GM18502 (cell line): ENCODE results near the gene POLD2.

Source experiments
- ATAC-seq: cut with Tn5 transposase; IDR thresholded peaks from one replicate; pipeline ENCODE4 v1.9.1; 2021; ENCODE audit warnings: mild to moderate bottlenecking; ENCODE audit not compliant: unreplicated experiment, poor library complexity

The POLD2 gene

GRCh38 chr7:44068054-44068453, 55.3 kb downstream of the POLD2 start:
- no peak for ATAC-seq

GRCh38 chr7:44067064-44067951, 56.0 kb downstream of the POLD2 start:
- ATAC-seq = no peak

GRCh38 chr7:44066494-44067063, 56.8 kb downstream of the POLD2 start:
- ATAC-seq = no peak

GRCh38 chr7:44066111-44066460, 57.3 kb downstream of the POLD2 start:
- no peak for ATAC-seq

- ATAC-seq = no peak
Observed at GRCh38 chr7:44065431-44066110, 57.8 kb downstream of the POLD2 start, which contains the start of gene PGAM2. Gene PGAM2, minus strand, starts transcription at chr7:44065567. Its CDS starts 38 bp downstream, at chr7:44065529.

- ATAC-seq = no peak
Observed at GRCh38 chr7:44064791-44065430, 58.4 kb downstream of the POLD2 start.
